ENCODE measurements around the gene KCNK18. TPM values are rescaled to one million over a fixed set of nuclear protein-coding genes. Genes with fewer than 3 reads are reported as not detected.

The KCNK18 gene
- not detected for total RNA-seq
- long read RNA-seq, result 0 reads

- ATAC-seq (no peak), DNase-seq (no peak)
- intact Hi-C loops (cut with micrococcal nuclease), result no loop called here
These were observed at the start of gene KCNK18 for GRCh38 chr10:117197189-117197588. KCNK18 (plus strand) TSS chr10:117197489; CDS start chr10:117197489, 0 bp downstream.

- DNase-seq (no peak), ATAC-seq (no peak)
- intact Hi-C loops (cut with micrococcal nuclease), result no loop called here
These were observed 49.0 kb upstream of the KCNK18 start for GRCh38 chr10:117148284-117148683.

GRCh38 chr10:117152668-117153067, 44.6 kb upstream of the KCNK18 start:
- intact Hi-C loops (cut with micrococcal nuclease), result no loop called here
- DNase-seq (no peak), ATAC-seq (no peak)

GRCh38 chr10:117158297-117158696, 39.0 kb upstream of the KCNK18 start:
- no peak for ATAC-seq
- no peak for DNase-seq
- intact Hi-C loops (cut with micrococcal nuclease), result no loop called here

- intact Hi-C loops (cut with micrococcal nuclease), result no loop called here
- ATAC-seq (no peak), DNase-seq (no peak)
These were observed 37.9 kb upstream of the KCNK18 start for GRCh38 chr10:117159390-117159789.

GRCh38 chr10:117160567-117160966, 36.7 kb upstream of the KCNK18 start:
- intact Hi-C loops (cut with micrococcal nuclease), result no loop called here
- no peak for ATAC-seq
- DNase-seq, result no peak

- DNase-seq (no peak), ATAC-seq (no peak)
- intact Hi-C loops (cut with micrococcal nuclease), result no loop called here
These were observed 35.8 kb upstream of the KCNK18 start for GRCh38 chr10:117161386-117162033.

- no peak for ATAC-seq
- intact Hi-C loops (cut with micrococcal nuclease), result no loop called here
- no peak for DNase-seq
These were observed 34.9 kb upstream of the KCNK18 start for GRCh38 chr10:117162093-117163060.

GRCh38 chr10:117163061-117163953, 34.0 kb upstream of the KCNK18 start:
- no peak for ATAC-seq

GRCh38 chr10:117163954-117164548, 33.2 kb upstream of the KCNK18 start:
- ATAC-seq, result no peak
- intact Hi-C loops (cut with micrococcal nuclease), result no loop called here
- no peak for DNase-seq

More at GRCh38 chr10:117163061-117163953, 34.0 kb upstream of the KCNK18 start:
- intact Hi-C loops (cut with micrococcal nuclease), result no loop called here
- no peak for DNase-seq

GRCh38 chr10:117164592-117165537, 32.4 kb upstream of the KCNK18 start:
- ATAC-seq (no peak), DNase-seq (no peak)
- intact Hi-C loops (cut with micrococcal nuclease), result no loop called here

GRCh38 chr10:117165538-117166417, 31.5 kb upstream of the KCNK18 start:
- intact Hi-C loops (cut with micrococcal nuclease), result no loop called here
- DNase-seq, result peak; percentile 54
- peak; percentile 68 for ATAC-seq

- no peak for ATAC-seq
- no peak for DNase-seq
- intact Hi-C loops (cut with micrococcal nuclease), result no loop called here
These were observed 30.6 kb upstream of the KCNK18 start for GRCh38 chr10:117166418-117167345.

GRCh38 chr10:117167346-117167788, 29.9 kb upstream of the KCNK18 start:
- intact Hi-C loops (cut with micrococcal nuclease), result no loop called here

GRCh38 chr10:117167789-117168674, 29.3 kb upstream of the KCNK18 start:
- intact Hi-C loops (cut with micrococcal nuclease), result no loop called here
- ATAC-seq (peak; percentile 91), DNase-seq (peak; percentile 77)

More at GRCh38 chr10:117167346-117167788, 29.9 kb upstream of the KCNK18 start:
- DNase-seq (no peak), ATAC-seq (no peak)
